ENCODE results near the gene ITPR1.
"Not testable (repeated sequence)": the region's sequence is repeated elsewhere in the genome, so short reads cannot be mapped to it uniquely, and the experiment has no call there.

The ITPR1 gene

GRCh38 chr3:4758957-4759656, 266.0 kb downstream of the ITPR1 start:
- DNase-seq (ENCODE audit: low read depth) = no peak

GRCh38 chr3:4759689-4760312, 266.7 kb downstream of the ITPR1 start:
- DNase-seq (ENCODE audit: low read depth) = no peak

GRCh38 chr3:4761759-4762158, 268.6 kb downstream of the ITPR1 start:
- no peak for DNase-seq (ENCODE audit: low read depth)

GRCh38 chr3:4762481-4763230, 269.5 kb downstream of the ITPR1 start:
- DNase-seq (ENCODE audit: low read depth) = not testable (repeated sequence)

GRCh38 chr3:4763604-4764247, 270.6 kb downstream of the ITPR1 start:
- DNase-seq (ENCODE audit: low read depth) = no peak

- no peak for DNase-seq (ENCODE audit: low read depth)
These were observed 272.1 kb downstream of the ITPR1 start for GRCh38 chr3:4765212-4765611.

GRCh38 chr3:4766263-4766662, 273.1 kb downstream of the ITPR1 start:
- no peak for DNase-seq (ENCODE audit: low read depth)

- DNase-seq (ENCODE audit: low read depth) = no peak
These were observed 273.8 kb downstream of the ITPR1 start for GRCh38 chr3:4766716-4767499.

GRCh38 chr3:4768021-4768420, 274.9 kb downstream of the ITPR1 start:
- DNase-seq (ENCODE audit: low read depth) = no peak

GRCh38 chr3:4768521-4768920, 275.4 kb downstream of the ITPR1 start:
- DNase-seq (ENCODE audit: low read depth) = no peak

GRCh38 chr3:4770561-4770960, 277.4 kb downstream of the ITPR1 start:
- DNase-seq (ENCODE audit: low read depth) = no peak

- DNase-seq (ENCODE audit: low read depth) = no peak
These were observed 278.1 kb downstream of the ITPR1 start for GRCh38 chr3:4771243-4771642.

- no peak for DNase-seq (ENCODE audit: low read depth)
These were observed 279.1 kb downstream of the ITPR1 start for GRCh38 chr3:4772171-4772804.

GRCh38 chr3:4772858-4773257, 279.7 kb downstream of the ITPR1 start:
- DNase-seq (ENCODE audit: low read depth) = no peak

GRCh38 chr3:4773583-4773982, 280.4 kb downstream of the ITPR1 start:
- no peak for DNase-seq (ENCODE audit: low read depth)

- DNase-seq (ENCODE audit: low read depth) = no peak
These were observed 281.4 kb downstream of the ITPR1 start for GRCh38 chr3:4774531-4774930.

GRCh38 chr3:4776399-4776979, 283.3 kb downstream of the ITPR1 start:
- no peak for DNase-seq (ENCODE audit: low read depth)

- DNase-seq (ENCODE audit: low read depth) = no peak
These were observed 283.9 kb downstream of the ITPR1 start for GRCh38 chr3:4776980-4777581.

- DNase-seq (ENCODE audit: low read depth) = no peak
These were observed 285.0 kb downstream of the ITPR1 start for GRCh38 chr3:4778119-4778518.

- DNase-seq (ENCODE audit: low read depth) = no peak
These were observed 285.6 kb downstream of the ITPR1 start for GRCh38 chr3:4778740-4779139.

- no peak for DNase-seq (ENCODE audit: low read depth)
These were observed 287.4 kb downstream of the ITPR1 start for GRCh38 chr3:4780545-4780957.

Measured in HS-27A (cell line).